Measurements from ENCODE around the gene DNMT3L.
"Not testable (repeated sequence)": the region's sequence is repeated elsewhere in the genome, so short reads cannot be mapped to it uniquely, and the experiment has no call there.

DNMT3L gene

GRCh38 chr21:44241281-44241680 is 20.4 kb downstream of the DNMT3L start:
- DNase-seq: not testable (repeated sequence)

GRCh38 chr21:44240842-44241241 is 20.9 kb downstream of the DNMT3L start, which contains the start of gene ICOSLG:
ICOSLG (minus strand) TSS chr21:44240943; CDS start chr21:44240817, 126 bp downstream.
- DNase-seq: not testable (repeated sequence)

GRCh38 chr21:44240353-44240752 is 21.3 kb downstream of the DNMT3L start:
- DNase-seq: not testable (repeated sequence)

GRCh38 chr21:44229561-44229960 is 32.1 kb downstream of the DNMT3L start:
- not testable (repeated sequence) for DNase-seq

GRCh38 chr21:44228109-44228508 is 33.6 kb downstream of the DNMT3L start:
- not testable (repeated sequence) for DNase-seq

- not testable (repeated sequence) for DNase-seq
These were observed 34.1 kb downstream of the DNMT3L start for GRCh38 chr21:44227614-44228013.

- DNase-seq: not testable (repeated sequence)
These were observed 36.1 kb downstream of the DNMT3L start for GRCh38 chr21:44225605-44226004.

- not testable (repeated sequence) for DNase-seq
These were observed 38.4 kb downstream of the DNMT3L start for GRCh38 chr21:44223334-44223733.

- DNase-seq: not testable (repeated sequence)
These were observed 41.0 kb downstream of the DNMT3L start for GRCh38 chr21:44220674-44221073.

GRCh38 chr21:44218461-44218860 is 43.2 kb downstream of the DNMT3L start:
- not testable (repeated sequence) for DNase-seq

GRCh38 chr21:44211978-44212377 is 49.7 kb downstream of the DNMT3L start:
- not testable (repeated sequence) for DNase-seq

GRCh38 chr21:44211574-44211973 is 50.1 kb downstream of the DNMT3L start:
- not testable (repeated sequence) for DNase-seq

- DNase-seq: not testable (repeated sequence)
These were observed 53.6 kb downstream of the DNMT3L start for GRCh38 chr21:44207860-44208646.

GRCh38 chr21:44206698-44207676 is 54.7 kb downstream of the DNMT3L start:
- DNase-seq: not testable (repeated sequence)

- DNase-seq: not testable (repeated sequence)
These were observed 55.5 kb downstream of the DNMT3L start for GRCh38 chr21:44206187-44206586.

- DNase-seq: not testable (repeated sequence)
These were observed 59.0 kb downstream of the DNMT3L start for GRCh38 chr21:44202590-44203299.

- not testable (repeated sequence) for DNase-seq
These were observed 61.7 kb downstream of the DNMT3L start for GRCh38 chr21:44199997-44200396.

- no peak for DNase-seq
These were observed 62.2 kb downstream of the DNMT3L start for GRCh38 chr21:44199448-44199847.

- DNase-seq: not testable (repeated sequence)
These were observed 64.6 kb downstream of the DNMT3L start for GRCh38 chr21:44197156-44197516.
